A549 (cell line): ENCODE results near the gene TMEM97. TPM values are rescaled to one million over a fixed set of nuclear protein-coding genes. Genes with fewer than 3 reads are reported as not detected.

ENCODE experiments used
- ATAC-seq, 2 experiments: fragments of 200-7000 bp in 1 of 2; fragments of >200 bp in 1 of 2; cut with Nextera tagmentation in 1 of 2; cut with Tn5 transposase in 1 of 2; 3 replicates each; pipeline versions ENCODE4 v1.8.0 to v1.9.1; 2018 to 2020; ENCODE audit warnings: mild to moderate bottlenecking in 1 of 2, moderate library complexity in 1 of 2
- CTCF ChIA-PET: fragments of 300-600 bp; sonication (Branson Sonifier 250); formaldehyde crosslinking; extraction: SDS; loops from one replicate; lab custom pipeline; 2021; ENCODE audit warnings: antibody characterized with exemption, inconsistent platforms; lab: Yijun Ruan, JAX
- POLR2A ChIA-PET: fragments of 350-600 bp; formaldehyde crosslinking; extraction: SDS; loops from one replicate; lab custom pipeline; 2021; ENCODE audit warnings: antibody characterized with exemption, inconsistent platforms; lab: Yijun Ruan, JAX
- DNase-seq, 2 experiments: peaks; one replicate each; pipeline versions ENCODE4 v3.0.0 to v3.0.0-alpha.2; 2011 to 2016; ENCODE audit warnings: low read depth in 1 of 2, low spot score in 1 of 2
- FAIRE-seq: peaks from 2 replicates; lab custom pipeline; 2011; peaks lifted over from hg19 to GRCh38; lab: Jason Lieb, UNC
- H3K27ac ChIP-seq, 2 experiments: fragments of >200 bp; sonication (Bioruptor Twin); formaldehyde crosslinking; 3 replicates each; pipeline ENCODE4 v1.5.1; 2016 to 2017
- H3K4me1 ChIP-seq: fragments of >200 bp; sonication (Bioruptor Twin); formaldehyde crosslinking; 3 replicates; pipeline ENCODE4 v1.6.1; 2016
- H3K4me2 ChIP-seq: fragments of >200 bp; sonication (Bioruptor Twin); formaldehyde crosslinking; 3 replicates; pipeline ENCODE4 v1.6.1; 2016
- H3K4me3 ChIP-seq: fragments of >200 bp; sonication (Bioruptor Twin); formaldehyde crosslinking; 3 replicates; pipeline ENCODE4 v1.5.1; 2016
- H3K9me3 ChIP-seq: fragments of >200 bp; sonication (Bioruptor Twin); formaldehyde crosslinking; 3 replicates; pipeline ENCODE4 v1.6.1; 2016
- BHLHE40 ChIP-seq: IDR thresholded peaks from 2 replicates; pipeline ENCODE4 v1.6.1; 2012; ENCODE audit warnings: low read depth, low read length, inconsistent platforms
- CBX2 ChIP-seq: fragments of 200-600 bp; sonication (generic); IDR thresholded peaks from 2 replicates; pipeline ENCODE4 v1.6.1; 2016; ENCODE audit warnings: low read depth, mild to moderate bottlenecking, borderline replicate concordance
- CHD2 ChIP-seq: fragments of 150-350 bp; IDR thresholded peaks from 2 replicates; pipeline ENCODE4 v1.6.1; 2014; ENCODE audit warnings: low read length; ENCODE audit not compliant: partially characterized antibody
- EHF ChIP-seq: fragments of 250-450 bp; sonication (Bioruptor Pico); IDR thresholded peaks from 2 replicates; pipeline ENCODE4 v1.5.0; 2020; ENCODE audit warnings: mild to moderate bottlenecking
- ESRRA ChIP-seq: fragments of 150-350 bp; IDR thresholded peaks from 2 replicates; pipeline ENCODE4 v1.6.1; 2014; ENCODE audit warnings: mild to moderate bottlenecking, low read length, borderline replicate concordance
- FOSB ChIP-seq: fragments of 250-450 bp; sonication (Bioruptor Pico); IDR thresholded peaks from 2 replicates; pipeline ENCODE4 v1.5.0; 2020; ENCODE audit warnings: mild to moderate bottlenecking, moderate library complexity
- FOSL2 ChIP-seq, 2 experiments: fragments of 450-650 bp in 1 of 2; fragments of >200 bp in 1 of 2; sonication (Bioruptor Twin) in 1 of 2; formaldehyde crosslinking; IDR thresholded peaks; 2 replicates each; pipeline versions ENCODE4 v1.5.0 to v1.6.1; 2016 to 2020; ENCODE audit warnings: mild to moderate bottlenecking in 1 of 2, moderate library complexity in 1 of 2
- FOXS1 ChIP-seq: fragments of 250-450 bp; sonication (Bioruptor Pico); IDR thresholded peaks from 2 replicates; pipeline ENCODE4 v1.5.0; 2020; ENCODE audit warnings: mild to moderate bottlenecking, moderate library complexity
- HDAC2 ChIP-seq: fragments of 200-600 bp; sonication (generic); IDR thresholded peaks from 2 replicates; pipeline ENCODE4 v1.6.1; 2016
- HOXB5 ChIP-seq: fragments of 250-450 bp; sonication (Bioruptor Pico); IDR thresholded peaks from 2 replicates; pipeline ENCODE4 v1.5.0; 2020; ENCODE audit warnings: mild to moderate bottlenecking, moderate library complexity
- JUN ChIP-seq, 2 experiments: fragments of >200 bp; sonication (Bioruptor Twin); formaldehyde crosslinking; IDR thresholded peaks; 2 replicates in 1 of 2; 3 replicates in 1 of 2; pipeline ENCODE4 v1.6.1; 2016 to 2017
- MAZ ChIP-seq: fragments of 150-350 bp; IDR thresholded peaks from 2 replicates; pipeline ENCODE4 v1.6.1; 2014; ENCODE audit warnings: antibody characterized with exemption, low read depth, low read length, borderline replicate concordance
- MYC ChIP-seq: IDR thresholded peaks from 2 replicates; pipeline ENCODE4 v1.6.1; 2012; ENCODE audit warnings: mild to moderate bottlenecking, inconsistent platforms, low read length, improper control_type of control experiment, borderline replicate concordance
- NPAS2 ChIP-seq: fragments of 250-450 bp; sonication (Bioruptor Pico); IDR thresholded peaks from 2 replicates; pipeline ENCODE4 v1.8.0; 2022; ENCODE audit warnings: mild to moderate bottlenecking, moderate library complexity, borderline replicate concordance
- PHF8 ChIP-seq: fragments of 200-600 bp; sonication (generic); IDR thresholded peaks from 2 replicates; pipeline ENCODE4 v1.6.1; 2016; ENCODE audit warnings: low read depth, mild to moderate bottlenecking, antibody characterized with exemption, moderate library complexity, borderline replicate concordance
- POLR2A ChIP-seq: IDR thresholded peaks from 2 replicates; pipeline ENCODE4 v1.6.1; 2012; ENCODE audit warnings: mild to moderate bottlenecking, low read length
- POLR2AphosphoS2 ChIP-seq: conservative IDR thresholded peaks from 2 replicates; pipeline ENCODE4 v1.6.1; 2012; ENCODE audit warnings: low read length, improper control_type of control experiment, inconsistent platforms
- RFX5 ChIP-seq: fragments of 450-650 bp; IDR thresholded peaks from 2 replicates; pipeline ENCODE4 v1.7.1; 2014; ENCODE audit warnings: antibody characterized with exemption, mild to moderate bottlenecking, moderate library complexity
- RNF2 ChIP-seq: fragments of 200-600 bp; sonication (generic); IDR thresholded peaks from 2 replicates; pipeline ENCODE4 v1.6.1; 2016; ENCODE audit warnings: low read depth, mild to moderate bottlenecking, antibody characterized with exemption, moderate library complexity, borderline replicate concordance
- SREBF2 ChIP-seq: fragments of 450-650 bp; IDR thresholded peaks from 2 replicates; pipeline ENCODE4 v1.6.1; 2014; ENCODE audit warnings: mild to moderate bottlenecking, moderate library complexity
- TFCP2L1 ChIP-seq: fragments of 250-450 bp; sonication (Bioruptor Pico); IDR thresholded peaks from 2 replicates; pipeline ENCODE4 v1.5.0; 2021; ENCODE audit warnings: mild to moderate bottlenecking
- TP53 ChIP-seq: fragments of 250-450 bp; sonication (Bioruptor Pico); IDR thresholded peaks from 2 replicates; pipeline ENCODE4 v1.5.0; 2021; ENCODE audit warnings: mild to moderate bottlenecking, moderate library complexity
- ZFP36 ChIP-seq: fragments of 450-650 bp; IDR thresholded peaks from 2 replicates; pipeline ENCODE4 v1.6.1; 2014; ENCODE audit warnings: borderline replicate concordance; ENCODE audit not compliant: partially characterized antibody
- WGBS: methylation state at CpG from one replicate; pipeline ENCODE4 v1.1.6; 2017; ENCODE audit errors: missing lambda C conversion rate; 5-methylcytosine and 5-hydroxymethylcytosine counted together
- polyA plus RNA-seq, 4 experiments: library from polyadenylated mRNA; depleted of rRNA in 3 of 4; stranded (reverse); fragments of >200 nt; fragmentation: RNase III in 1 of 4; extraction: RNeasy Plus Mini Kit Qiagen cat#74134 plus additional on column Dnase treatment in 1 of 4; gene quantifications; 2 replicates in 3 of 4; 3 replicates in 1 of 4; pipeline ENCODE4 v1.2.3, GENCODE V29; 2011 to 2017
- TF ChIP-seq, protein P1 (sequence below): fragments of >200 bp; sonication (Bioruptor Twin); formaldehyde crosslinking; IDR thresholded peaks from 3 replicates; pipeline ENCODE4 v1.6.1; 2016
- TF ChIP-seq, protein P2 (sequence below): IDR thresholded peaks from 2 replicates; pipeline ENCODE4 v1.6.1; 2012
- TF ChIP-seq, protein P3 (sequence below): fragments of >200 bp; sonication (Bioruptor Twin); formaldehyde crosslinking; IDR thresholded peaks from 2 replicates; pipeline ENCODE4 v1.6.1; 2016
- TF ChIP-seq, protein P4 (sequence below): fragments of 450-650 bp; IDR thresholded peaks from 2 replicates; pipeline ENCODE4 v1.6.1; 2014; ENCODE audit warnings: antibody characterized with exemption

TMEM97 gene
- polyA plus RNA-seq, 2 of the 4 experiments (the other 2 are of a cell fraction) = 75.6 to 90.9 TPM

DNA sequence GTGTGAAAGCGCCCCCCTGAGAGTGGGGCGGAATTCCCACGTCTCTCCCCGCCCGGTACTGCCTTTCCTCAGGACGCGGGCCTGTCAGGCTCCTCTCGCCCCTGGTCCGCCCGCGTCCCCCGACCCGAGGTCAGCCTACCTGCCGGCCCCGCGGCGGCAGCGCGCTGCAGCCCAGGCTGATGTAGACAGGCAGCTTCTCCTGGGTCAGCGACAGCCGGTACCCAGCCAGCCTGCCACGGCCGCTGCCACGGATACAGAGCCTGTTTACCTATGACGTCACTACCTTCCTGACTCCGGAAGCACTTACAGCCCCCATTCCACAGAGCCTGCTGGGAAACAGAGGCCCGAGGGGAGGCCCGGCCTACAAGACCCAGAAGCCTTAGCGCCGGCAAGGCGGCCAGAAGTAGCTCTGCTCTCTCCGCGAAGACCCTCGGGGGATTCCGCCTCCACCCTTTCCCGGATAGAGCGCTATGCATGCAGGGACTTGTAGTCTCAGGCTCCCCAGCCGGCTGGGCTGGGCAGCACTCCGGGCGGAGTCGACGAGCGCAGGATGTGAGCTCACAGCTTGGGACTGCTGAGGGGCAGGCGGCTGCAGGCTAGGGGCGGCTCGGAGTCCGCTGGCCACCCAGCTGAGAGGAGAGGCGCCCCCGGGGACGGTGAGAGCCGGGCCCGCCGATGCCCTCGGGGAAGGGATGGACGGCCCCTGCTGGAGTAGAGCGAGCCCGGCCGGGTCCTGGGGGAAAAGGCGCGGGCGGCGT is 16.4 kb downstream of the TMEM97 start, which contains the start of the genes IFT20 and TNFAIP1 (continued):
- TF ChIP-seq ZFP36 (no peak), FOSL2 (IDR thresholded peaks at IDR 0.05) (no peak), FOSL2 (CRISPR knock-in tag; IDR thresholded peaks at IDR 0.05) (peak; percentile 93), POLR2A (peak; percentile 90), BHLHE40 (no peak), MAZ (peak; percentile 74; the same call in 1 of the 2 replicates), JUN (IDR thresholded peaks at IDR 0.05) (peak; percentile 64 to 89; a peak in 4 of 5 replicates), ESRRA (0 out of 2 replicates have a peak, but pooled peaks have one; percentile 35), PHF8 (peak; percentile 94)
- TF ChIP-seq, protein P1, sequence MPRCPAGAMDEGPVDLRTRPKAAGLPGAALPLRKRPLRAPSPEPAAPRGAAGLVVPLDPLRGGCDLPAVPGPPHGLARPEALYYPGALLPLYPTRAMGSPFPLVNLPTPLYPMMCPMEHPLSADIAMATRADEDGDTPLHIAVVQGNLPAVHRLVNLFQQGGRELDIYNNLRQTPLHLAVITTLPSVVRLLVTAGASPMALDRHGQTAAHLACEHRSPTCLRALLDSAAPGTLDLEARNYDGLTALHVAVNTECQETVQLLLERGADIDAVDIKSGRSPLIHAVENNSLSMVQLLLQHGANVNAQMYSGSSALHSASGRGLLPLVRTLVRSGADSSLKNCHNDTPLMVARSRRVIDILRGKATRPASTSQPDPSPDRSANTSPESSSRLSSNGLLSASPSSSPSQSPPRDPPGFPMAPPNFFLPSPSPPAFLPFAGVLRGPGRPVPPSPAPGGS = peak; percentile 54; the same call in 2 of the 3 replicates
- TF ChIP-seq, protein P2, sequence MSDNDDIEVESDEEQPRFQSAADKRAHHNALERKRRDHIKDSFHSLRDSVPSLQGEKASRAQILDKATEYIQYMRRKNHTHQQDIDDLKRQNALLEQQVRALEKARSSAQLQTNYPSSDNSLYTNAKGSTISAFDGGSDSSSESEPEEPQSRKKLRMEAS = peak; percentile 77
- TF ChIP-seq, protein P3, sequence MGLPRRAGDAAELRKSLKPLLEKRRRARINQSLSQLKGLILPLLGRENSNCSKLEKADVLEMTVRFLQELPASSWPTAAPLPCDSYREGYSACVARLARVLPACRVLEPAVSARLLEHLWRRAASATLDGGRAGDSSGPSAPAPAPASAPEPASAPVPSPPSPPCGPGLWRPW = no peak

DNA sequence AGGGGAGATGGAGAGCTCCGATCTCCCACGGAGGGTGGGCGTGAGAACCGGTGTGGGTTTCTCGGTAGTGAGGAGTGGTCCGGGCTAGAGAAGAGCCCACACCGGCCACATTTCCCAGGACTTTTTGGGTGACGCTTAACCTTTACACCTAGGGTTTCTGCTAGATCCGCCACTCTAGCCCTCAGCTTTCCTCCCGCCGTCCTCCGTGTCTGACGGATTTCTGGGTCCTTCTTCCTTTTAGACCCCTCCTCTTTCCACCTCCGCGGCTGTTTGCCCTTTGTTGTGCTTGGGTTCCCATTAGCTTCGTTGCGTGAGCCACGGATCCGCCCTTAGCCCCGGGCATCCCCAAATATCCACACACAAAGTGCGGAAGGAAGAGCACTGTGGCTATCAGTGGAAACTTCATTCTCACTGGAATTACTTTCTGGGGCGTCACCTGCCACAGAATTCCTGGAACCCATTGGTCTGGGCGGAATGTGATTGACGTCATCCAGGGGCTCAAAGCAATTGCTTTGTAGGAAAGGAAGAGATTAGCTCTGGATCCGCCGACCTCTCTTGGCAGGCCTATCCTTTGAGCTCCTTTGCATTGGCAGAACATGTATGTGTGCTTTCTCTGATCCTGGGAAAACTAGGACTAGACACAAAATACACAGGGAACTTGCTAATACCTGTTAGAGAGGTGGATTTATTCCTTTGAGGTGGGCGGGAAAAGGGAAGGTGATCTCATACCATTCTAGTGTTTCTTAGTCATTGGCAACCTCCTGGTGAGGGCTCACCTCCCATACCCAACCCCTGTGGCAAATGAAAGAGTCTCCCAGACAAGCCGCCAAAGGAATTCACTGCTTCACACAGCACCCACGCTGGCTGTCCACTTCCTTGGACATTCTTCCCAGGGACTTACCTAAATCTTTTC is 17.2 kb downstream of the TMEM97 start:
- peak overlapping the region; percentile 86 for H3K4me3 ChIP-seq

More for the DNA sequence above, 17.2 kb downstream of the TMEM97 start:
- H3K4me1 ChIP-seq = peaks cover 31% of the 10 kb centered on the region
- H3K27ac ChIP-seq = peak overlapping the region; percentile 87 to 92
- FAIRE-seq (peak; percentile 46), ATAC-seq (peak; percentile 54 to 61), DNase-seq (peak; percentile 77 to 85)
- POLR2A ChIA-PET = interaction anchor here (0.6 to 2.1 kb wide), 22 partner anchors 10 to 444 kb away, joined by 3 to 65 read pairs (median 4); partner anchors contain the start of genes POLDIP2, SARM1, SEBOX and SLC46A1
- H3K9me3 ChIP-seq = no peaks in the 10 kb centered on the region
- 2% methylated on average over 29 of the region's 29 CpGs for WGBS
- peak overlapping the region; percentile 94 for H3K4me2 ChIP-seq
- CTCF ChIA-PET = interaction anchor here (0.7 to 7.0 kb wide), 13 partner anchors 10 to 110 kb away, joined by 3 to 41 read pairs (median 7); partner anchors contain the start of genes POLDIP2, TMEM97 and VTN
- TF ChIP-seq PHF8 (peak; percentile 11), RNF2 (no peak), TFCP2L1 (peak; percentile 85; the same call in 1 of the 2 replicates), FOSB (0 out of 2 replicates have a peak, but pooled peaks have one; percentile 49), TP53 (0 out of 2 replicates have a peak, but pooled peaks have one; percentile 36), RFX5 (no peak), JUN (IDR thresholded peaks at IDR 0.05) (no peak; a peak in 1 of 5 replicates), FOXS1 (CRISPR knock-in tag) (no peak), CHD2 (no peak), MYC (0 out of 2 replicates have a peak, but pooled peaks have one; percentile 35), EHF (CRISPR knock-in tag) (no peak), MAZ (no peak), CBX2 (no peak), POLR2AphosphoS2 (peak; percentile 72; the same call in 1 of the 2 replicates), HDAC2 (no peak), NPAS2 (no peak), SREBF2 (no peak), HOXB5 (CRISPR knock-in tag) (peak; percentile 50; the same call in 1 of the 2 replicates)
- TF ChIP-seq, protein P4, sequence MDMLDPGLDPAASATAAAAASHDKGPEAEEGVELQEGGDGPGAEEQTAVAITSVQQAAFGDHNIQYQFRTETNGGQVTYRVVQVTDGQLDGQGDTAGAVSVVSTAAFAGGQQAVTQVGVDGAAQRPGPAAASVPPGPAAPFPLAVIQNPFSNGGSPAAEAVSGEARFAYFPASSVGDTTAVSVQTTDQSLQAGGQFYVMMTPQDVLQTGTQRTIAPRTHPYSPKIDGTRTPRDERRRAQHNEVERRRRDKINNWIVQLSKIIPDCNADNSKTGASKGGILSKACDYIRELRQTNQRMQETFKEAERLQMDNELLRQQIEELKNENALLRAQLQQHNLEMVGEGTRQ = 0 out of 2 replicates have a peak, but pooled peaks have one; percentile 31
- TF ChIP-seq, protein P2 = no peak
